ENCODE results near the gene ZNF254. TPM values are rescaled to one million over a fixed set of nuclear protein-coding genes. Genes with fewer than 3 reads are reported as not detected.
A peak's percentile ranks its signal among the peaks of the same experiment; 100 is the strongest.
"Not testable (repeated sequence)": the region's sequence is repeated elsewhere in the genome, so short reads cannot be mapped to it uniquely, and the experiment has no call there.

Gene ZNF254
- total RNA-seq, 1 donor: 15.2 TPM

DNA sequence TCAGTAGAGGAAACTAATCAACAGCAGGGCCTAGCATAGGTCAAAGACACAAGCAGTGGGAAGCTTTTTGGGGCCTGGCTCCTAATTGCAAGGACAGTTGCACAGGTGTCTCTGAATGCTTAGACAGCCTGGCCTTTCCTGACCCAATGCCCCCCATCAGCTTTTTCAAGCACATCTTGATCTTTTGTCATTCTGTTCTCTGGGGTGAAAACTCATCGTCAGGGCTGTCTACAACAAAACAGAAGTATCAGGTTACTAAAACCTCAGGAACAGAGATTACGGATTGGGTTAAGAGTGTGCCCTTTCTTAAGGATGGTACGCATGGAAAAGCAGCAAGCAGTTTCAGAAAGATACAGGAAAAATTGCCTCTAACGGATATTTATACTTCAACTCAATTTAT is 8.3 kb upstream of the ZNF254 start:
- Histone ChIP-seq H3K27me3 (ENCODE audit: insufficient read depth, low read length) (no peaks in the 10 kb centered on the region), H3K4me1 (ENCODE audit: insufficient read depth, low read length) (no peaks in the 10 kb centered on the region), H3K4me2 (ENCODE audit: insufficient read depth, low read length) (no peak overlapping the region), H3K27ac (ENCODE audit: low read depth, low read length) (no peak overlapping the region), H3K36me3 (ENCODE audit: insufficient read depth, low read length) (no peaks in the 10 kb centered on the region), H3K4me3 (ENCODE audit: insufficient read depth, low read length) (no peak overlapping the region), H4K20me1 (ENCODE audit: insufficient read depth, low read length) (peaks cover 3% of the 10 kb centered on the region), H3K9me3 (ENCODE audit: low read depth, low read length) (no peaks in the 10 kb centered on the region), H2AFZ (ENCODE audit: low read length) (no peak overlapping the region), H3K79me2 (ENCODE audit: insufficient read depth, low read length) (no peaks in the 10 kb centered on the region)
- no peak for DNase-seq (ENCODE audit: insufficient read length, low spot score, missing footprints)
- TF ChIP-seq, protein P1, sequence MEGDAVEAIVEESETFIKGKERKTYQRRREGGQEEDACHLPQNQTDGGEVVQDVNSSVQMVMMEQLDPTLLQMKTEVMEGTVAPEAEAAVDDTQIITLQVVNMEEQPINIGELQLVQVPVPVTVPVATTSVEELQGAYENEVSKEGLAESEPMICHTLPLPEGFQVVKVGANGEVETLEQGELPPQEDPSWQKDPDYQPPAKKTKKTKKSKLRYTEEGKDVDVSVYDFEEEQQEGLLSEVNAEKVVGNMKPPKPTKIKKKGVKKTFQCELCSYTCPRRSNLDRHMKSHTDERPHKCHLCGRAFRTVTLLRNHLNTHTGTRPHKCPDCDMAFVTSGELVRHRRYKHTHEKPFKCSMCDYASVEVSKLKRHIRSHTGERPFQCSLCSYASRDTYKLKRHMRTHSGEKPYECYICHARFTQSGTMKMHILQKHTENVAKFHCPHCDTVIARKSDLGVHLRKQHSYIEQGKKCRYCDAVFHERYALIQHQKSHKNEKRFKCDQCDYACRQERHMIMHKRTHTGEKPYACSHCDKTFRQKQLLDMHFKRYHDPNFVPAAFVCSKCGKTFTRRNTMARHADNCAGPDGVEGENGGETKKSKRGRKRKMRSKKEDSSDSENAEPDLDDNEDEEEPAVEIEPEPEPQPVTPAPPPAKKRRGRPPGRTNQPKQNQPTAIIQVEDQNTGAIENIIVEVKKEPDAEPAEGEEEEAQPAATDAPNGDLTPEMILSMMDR (IDR thresholded peaks at IDR 0.05; ENCODE audit: extremely low read depth, low read depth, low read length): no peak

GRCh38 chr19:24081056-24081455 is 5.9 kb upstream of the ZNF254 start:
- H4K20me1 ChIP-seq (ENCODE audit: insufficient read depth, low read length): peaks cover 3% of the 10 kb centered on the region
- no peaks in the 10 kb centered on the region for H3K36me3 ChIP-seq (ENCODE audit: insufficient read depth, low read length)
- TF ChIP-seq, protein P1 (IDR thresholded peaks at IDR 0.05; ENCODE audit: extremely low read depth, low read depth, low read length): no peak

DNA sequence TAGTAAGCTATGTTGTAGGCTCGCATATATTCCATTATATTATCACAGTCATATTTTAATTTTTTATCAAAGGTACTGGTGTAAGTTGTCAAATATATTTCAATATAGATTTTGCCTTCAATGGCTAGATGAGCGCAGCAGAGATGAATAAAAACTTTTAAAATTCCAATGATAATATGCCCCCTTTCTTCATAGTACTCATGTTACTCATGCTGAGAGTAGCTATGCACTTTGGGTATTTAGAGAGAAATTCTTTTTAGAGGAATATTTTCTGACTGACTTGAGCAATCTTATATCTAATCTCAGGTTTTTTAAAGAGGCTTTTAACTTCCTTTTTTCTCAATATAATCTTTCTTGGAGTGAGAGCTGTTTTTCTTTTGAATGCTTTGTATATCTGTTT is 11.4 kb downstream of the ZNF254 start:
- no peak overlapping the region for H3K27ac ChIP-seq (ENCODE audit: low read depth, low read length)
- H3K79me2 ChIP-seq (ENCODE audit: insufficient read depth, low read length): peaks cover 63% of the 10 kb centered on the region
- TF ChIP-seq, protein P1 (IDR thresholded peaks at IDR 0.05; ENCODE audit: extremely low read depth, low read depth, low read length): no peak
- no peaks in the 10 kb centered on the region for H3K9me3 ChIP-seq (ENCODE audit: low read depth, low read length)
- H3K4me3 ChIP-seq (ENCODE audit: insufficient read depth, low read length): no peak overlapping the region
- peaks cover 4% of the 10 kb centered on the region for H3K36me3 ChIP-seq (ENCODE audit: insufficient read depth, low read length)
- no peak for DNase-seq (ENCODE audit: insufficient read length, low spot score, missing footprints)
- no peak overlapping the region for H3K4me2 ChIP-seq (ENCODE audit: insufficient read depth, low read length)
- H2AFZ ChIP-seq (ENCODE audit: low read length): no peak overlapping the region
- H3K4me1 ChIP-seq (ENCODE audit: insufficient read depth, low read length): no peaks in the 10 kb centered on the region
- no peaks in the 10 kb centered on the region for H3K27me3 ChIP-seq (ENCODE audit: insufficient read depth, low read length)
- H4K20me1 ChIP-seq (ENCODE audit: insufficient read depth, low read length): peaks cover 5% of the 10 kb centered on the region

More at GRCh38 chr19:24081056-24081455, 5.9 kb upstream of the ZNF254 start:
- H3K4me3 ChIP-seq (ENCODE audit: insufficient read depth, low read length): no peak overlapping the region
- no peaks in the 10 kb centered on the region for H3K9me3 ChIP-seq (ENCODE audit: low read depth, low read length)
- no peaks in the 10 kb centered on the region for H3K4me1 ChIP-seq (ENCODE audit: insufficient read depth, low read length)
- H3K4me2 ChIP-seq (ENCODE audit: insufficient read depth, low read length): no peak overlapping the region
- no peak overlapping the region for H3K27ac ChIP-seq (ENCODE audit: low read depth, low read length)
- peak; percentile 18 for DNase-seq (ENCODE audit: insufficient read length, low spot score, missing footprints)
- no peaks in the 10 kb centered on the region for H3K79me2 ChIP-seq (ENCODE audit: insufficient read depth, low read length)
- H3K27me3 ChIP-seq (ENCODE audit: insufficient read depth, low read length): no peaks in the 10 kb centered on the region
- H2AFZ ChIP-seq (ENCODE audit: low read length): no peak overlapping the region

GRCh38 chr19:24099829-24100228 is 12.8 kb downstream of the ZNF254 start:
- no peak for DNase-seq (ENCODE audit: insufficient read length, low spot score, missing footprints)
- Histone ChIP-seq H3K27me3 (ENCODE audit: insufficient read depth, low read length) (no peaks in the 10 kb centered on the region), H3K4me2 (ENCODE audit: insufficient read depth, low read length) (no peak overlapping the region), H3K27ac (ENCODE audit: low read depth, low read length) (no peak overlapping the region), H3K36me3 (ENCODE audit: insufficient read depth, low read length) (peaks cover 4% of the 10 kb centered on the region), H4K20me1 (ENCODE audit: insufficient read depth, low read length) (peaks cover 5% of the 10 kb centered on the region), H3K79me2 (ENCODE audit: insufficient read depth, low read length) (peaks cover 56% of the 10 kb centered on the region), H2AFZ (ENCODE audit: low read length) (no peak overlapping the region), H3K4me1 (ENCODE audit: insufficient read depth, low read length) (no peaks in the 10 kb centered on the region), H3K9me3 (ENCODE audit: low read depth, low read length) (no peaks in the 10 kb centered on the region), H3K4me3 (ENCODE audit: insufficient read depth, low read length) (no peak overlapping the region)
- TF ChIP-seq, protein P1 (IDR thresholded peaks at IDR 0.05; ENCODE audit: extremely low read depth, low read depth, low read length): no peak

DNA sequence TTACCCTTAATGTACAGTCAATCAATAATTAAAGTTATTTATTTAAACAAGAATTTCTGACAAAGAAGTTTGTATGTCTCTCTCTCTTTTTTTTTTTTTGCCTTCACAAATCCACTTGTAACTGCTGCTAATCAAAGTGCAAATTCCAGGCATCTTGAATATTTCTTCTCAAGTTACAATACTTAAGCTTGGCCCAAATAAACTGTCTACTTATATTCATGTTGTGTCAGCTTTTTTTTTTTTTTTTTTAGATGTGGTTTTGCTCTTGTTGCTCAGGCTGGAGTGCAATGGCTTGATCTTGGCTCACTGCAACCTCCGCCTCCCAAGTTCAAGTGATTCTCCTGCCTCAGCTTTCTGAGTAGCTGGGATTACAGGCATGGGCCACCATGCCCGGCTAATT is 13.6 kb downstream of the ZNF254 start:
- peaks cover 49% of the 10 kb centered on the region for H3K79me2 ChIP-seq (ENCODE audit: insufficient read depth, low read length)
- H3K36me3 ChIP-seq (ENCODE audit: insufficient read depth, low read length); DNase-seq (ENCODE audit: insufficient read length, low spot score, missing footprints); H3K4me3 ChIP-seq (ENCODE audit: insufficient read depth, low read length); H3K9me3 ChIP-seq (ENCODE audit: low read depth, low read length); H3K27ac ChIP-seq (ENCODE audit: low read depth, low read length); H3K4me2 ChIP-seq (ENCODE audit: insufficient read depth, low read length); H3K4me1 ChIP-seq (ENCODE audit: insufficient read depth, low read length); H4K20me1 ChIP-seq (ENCODE audit: insufficient read depth, low read length); H3K27me3 ChIP-seq (ENCODE audit: insufficient read depth, low read length); H2AFZ ChIP-seq (ENCODE audit: low read length): not testable (repeated sequence)
